Activated T-helper 2 cell treated with anti-CD3 and anti-CD28 coated beads, Interferon-gamma antibody, Interleukin-2, Interleukin-4, amounts not matched to agents 10 μg/mL and 5 μg/mL and 100 μg/mL, durations not matched to agents 14 hours and 24 hours and 36 hours (primary cell): Measurements from ENCODE around the gene DNAJB11. TPM values are rescaled to one million over a fixed set of nuclear protein-coding genes. Genes with fewer than 3 reads are reported as not detected.
"Not testable (repeated sequence)": the region's sequence is repeated elsewhere in the genome, so short reads cannot be mapped to it uniquely, and the experiment has no call there.

ENCODE experiments used
- DNase-seq: peaks from one replicate; pipeline ENCODE4 v3.0.0; 2021; ENCODE audit warnings: low spot score
- H3K27ac Mint-ChIP-seq: one replicate; pipeline ENCODE4 v1.8.0; 2021; ENCODE audit warnings: mixed read lengths
- H3K27me3 Mint-ChIP-seq: one replicate; pipeline ENCODE4 v1.8.0; 2021; ENCODE audit warnings: low read depth, mixed read lengths
- H3K36me3 Mint-ChIP-seq: one replicate; pipeline ENCODE4 v1.8.0; 2021; ENCODE audit warnings: low read depth, mixed read lengths
- H3K4me1 Mint-ChIP-seq: one replicate; pipeline ENCODE4 v1.8.0; 2021; ENCODE audit warnings: low read depth, mixed read lengths
- H3K4me3 Mint-ChIP-seq: one replicate; pipeline ENCODE4 v1.8.0; 2021; ENCODE audit warnings: low read depth, mild to moderate bottlenecking, moderate library complexity, mixed read lengths
- H3K9me3 Mint-ChIP-seq: one replicate; pipeline ENCODE4 v1.8.0; 2021; ENCODE audit warnings: mixed read lengths
- intact Hi-C: fragments of 100-400 bp; cut with micrococcal nuclease; formaldehyde crosslinking; loops from one replicate; pipeline ENCODE4 v1.15.1; 2023
- total RNA-seq: library from RNA; stranded (reverse); gene quantifications from 2 replicates; pipeline ENCODE4 v1.2.3, GENCODE V29; 2022

DNAJB11 gene
- total RNA-seq, 1 donor from 2014 or later = 72.8 TPM

DNA sequence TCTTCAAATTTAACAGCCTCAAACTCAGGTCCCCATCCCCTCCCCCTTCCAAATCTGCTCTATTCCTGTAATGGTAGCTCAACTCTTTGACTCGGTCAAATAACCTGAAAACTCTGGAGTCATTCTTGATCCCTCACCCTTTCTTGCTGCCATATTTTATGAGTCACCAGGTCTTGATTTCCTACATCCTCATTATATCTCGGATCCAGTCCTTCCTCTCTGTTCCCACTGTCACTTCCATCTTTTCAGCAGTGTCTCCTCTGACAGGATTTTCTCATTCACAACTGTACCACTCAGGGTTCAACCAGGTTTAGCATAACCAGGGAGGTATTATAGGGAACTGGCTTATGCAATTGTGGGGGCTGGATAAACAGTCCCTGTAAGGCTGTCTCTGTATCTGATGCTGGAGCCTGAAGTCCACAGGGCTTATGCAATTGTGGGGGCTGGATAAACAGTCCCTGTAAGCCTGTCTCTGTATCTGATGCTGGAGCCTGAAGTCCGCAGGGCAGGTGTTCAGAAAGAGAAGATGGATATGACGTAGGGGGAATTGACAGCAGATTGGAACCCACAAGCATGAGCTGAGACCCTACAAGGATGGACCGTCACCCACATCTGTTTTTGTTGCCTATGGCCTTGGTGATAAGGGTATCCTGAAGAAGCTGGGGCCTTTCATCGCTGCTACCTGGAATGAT lies 60.6 kb downstream of the DNAJB11 start:
- Mint-ChIP-seq H3K4me3 (no peak overlapping the region), H3K9me3 (no peaks in the 10 kb centered on the region), H3K27ac (no peak overlapping the region), H3K4me1 (no peaks in the 10 kb centered on the region), H3K27me3 (peaks cover 25% of the 10 kb centered on the region), H3K36me3 (no peaks in the 10 kb centered on the region)
- DNase-seq = no peak
- intact Hi-C loops = no loop called here

DNA sequence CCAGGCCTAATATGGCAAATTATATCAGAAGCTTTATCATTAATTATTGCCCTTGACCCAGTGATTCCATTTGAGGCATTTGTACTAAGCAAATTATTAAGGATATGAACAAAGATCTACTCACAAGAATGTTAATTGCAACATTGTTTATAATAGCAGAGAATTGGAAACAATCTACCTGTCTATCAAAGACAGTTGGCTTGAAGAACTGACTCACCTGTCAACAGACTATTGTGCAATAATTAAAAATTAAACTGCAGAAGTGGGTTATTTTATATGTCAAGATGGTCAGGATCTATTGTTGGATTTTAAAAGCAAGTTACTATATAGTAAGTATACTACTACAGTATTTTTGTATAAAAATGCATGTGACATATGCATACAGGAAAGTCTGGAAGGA lies 63.0 kb downstream of the DNAJB11 start:
- no peaks in the 10 kb centered on the region for H3K9me3 Mint-ChIP-seq
- H3K4me3 Mint-ChIP-seq = no peak overlapping the region
- intact Hi-C loops = no loop called here
- H3K4me1 Mint-ChIP-seq = no peaks in the 10 kb centered on the region
- no peak for DNase-seq
- H3K27ac Mint-ChIP-seq = no peak overlapping the region
- no peaks in the 10 kb centered on the region for H3K36me3 Mint-ChIP-seq
- H3K27me3 Mint-ChIP-seq = peaks cover 25% of the 10 kb centered on the region

DNA sequence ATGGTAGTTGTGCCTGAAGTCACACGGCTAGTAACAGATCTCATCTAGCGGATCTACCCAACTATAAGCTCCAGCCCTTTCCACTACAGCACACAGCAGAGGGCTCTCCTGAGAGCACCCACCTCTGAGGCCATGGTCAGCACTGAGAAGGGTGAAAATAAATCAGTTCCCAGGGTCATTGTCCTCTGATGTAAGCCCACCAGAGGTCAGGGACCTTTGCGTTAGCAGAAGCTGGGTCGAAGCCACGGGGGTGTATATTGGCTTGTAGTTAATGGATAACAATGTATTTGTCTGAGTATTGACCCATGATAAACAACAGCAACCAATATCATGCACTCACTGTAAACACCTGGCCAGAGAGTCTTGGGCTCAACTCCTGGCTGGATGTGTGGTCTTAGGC lies 63.7 kb downstream of the DNAJB11 start:
- H3K4me1 Mint-ChIP-seq, H3K36me3 Mint-ChIP-seq, H3K27ac Mint-ChIP-seq, H3K9me3 Mint-ChIP-seq, DNase-seq, H3K4me3 Mint-ChIP-seq, intact Hi-C loops: not testable (repeated sequence)
- H3K27me3 Mint-ChIP-seq = peaks cover 25% of the 10 kb centered on the region

Other genes with a start within 250 kb of the DNAJB11 start
- 0.05 TPM in 2 replicates for gene DGKG, start 208.5 kb upstream of the DNAJB11 start, total RNA-seq
- 3.8 and 5.6 TPM in 2 replicates for gene CRYGS, start 26.3 kb upstream of the DNAJB11 start, total RNA-seq
- 17.5 and 17.7 TPM in 2 replicates for gene TBCCD1, start 3.4 kb upstream of the DNAJB11 start, total RNA-seq
- gene AHSG, start 42.3 kb downstream of the DNAJB11 start, total RNA-seq = not detected in 2 replicates
- not detected in 2 replicates for gene FETUB, start 69.7 kb downstream of the DNAJB11 start, total RNA-seq
- not detected in 2 replicates for gene HRG, start 95.3 kb downstream of the DNAJB11 start, total RNA-seq
- gene KNG1, start 146.6 kb downstream of the DNAJB11 start, total RNA-seq = not detected in 2 replicates
- 445 and 450 TPM in 2 replicates for gene EIF4A2, start 212.9 kb downstream of the DNAJB11 start, total RNA-seq
- gene RFC4, start 235.8 kb downstream of the DNAJB11 start, total RNA-seq = 97.2 and 105 TPM in 2 replicates